ENCODE data around the gene GVQW3. TPM values are rescaled to one million over a fixed set of nuclear protein-coding genes. Genes with fewer than 3 reads are reported as not detected.
A peak's percentile ranks its signal among the peaks of the same experiment; 100 is the strongest.

The GVQW3 gene
- 2.9 and 3.6 TPM in 2 replicates for polyA plus RNA-seq (2011; rRNA removed)
- 1.1 and 1.2 TPM in 2 replicates for polyA plus RNA-seq (2012; cell fraction: cytosol; rRNA removed)
- polyA plus RNA-seq (2012; cell fraction: nucleus; rRNA removed): 2.1 and 3.0 TPM in 2 replicates
- 2.9 to 4.0 TPM (median 3.8 TPM) in 3 replicates for polyA plus RNA-seq (2017; fragmentation: RNase III; extraction: RNeasy Plus Mini Kit Qiagen cat#74134 plus additional on column Dnase treatment)
- polyA minus RNA-seq (2011; rRNA and poly(A)+ RNA removed): 3.2 and 3.8 TPM in 2 replicates

GRCh38 chr11:76380977-76381719, at the start of gene GVQW3, which contains the start of gene THAP12:
GVQW3 (plus strand) TSS chr11:76381323; CDS start chr11:76381829, 506 bp downstream.
THAP12 (minus strand) TSS chr11:76381132; CDS start chr11:76380836, 296 bp downstream.
- POLR2A ChIA-PET: no interaction called here

GRCh38 chr11:76334826-76335389, 46.2 kb upstream of the GVQW3 start:
- Histone ChIP-seq H3K9me3 (peaks cover 23% of the 10 kb centered on the region), H3K4me3 (no peak overlapping the region), H3K4me1 (no peaks in the 10 kb centered on the region), H3K27ac (no peak overlapping the region), H3K4me2 (no peak overlapping the region)
- FAIRE-seq: no peak
- CTCF ChIA-PET: interaction anchor here (1.2 kb wide), 1 partner anchor 16 kb away, joined by 3 read pairs; no protein-coding TSS in a partner anchor
- no peak for TF ChIP-seq MYC (IDR thresholded peaks at IDR 0.05; ENCODE audit: borderline replicate concordance, low read length)
- TF ChIP-seq ZFP36 (IDR thresholded peaks at IDR 0.05; ENCODE audit: borderline replicate concordance, partially characterized antibody): peak; percentile 74
- TF ChIP-seq CEBPB (IDR thresholded peaks at IDR 0.05): peak in 1 of 2 experiments; percentile 72; a peak in 2 of 4 replicates
- ATAC-seq: no peak
- no peak for DNase-seq (ENCODE audit: low read depth in 1 of 2, low spot score in 1 of 2)
- POLR2A ChIA-PET: no interaction called here
- WGBS (ENCODE audit: missing lambda C conversion rate): 90% methylated on average over 5 of the region's 5 CpGs

More at GRCh38 chr11:76380977-76381719, at the start of gene GVQW3, which contains the start of gene THAP12:
- H3K9me3 ChIP-seq: no peaks in the 10 kb centered on the region
- ATAC-seq (peak; percentile 96 to 97), FAIRE-seq (no peak), DNase-seq (ENCODE audit: low read depth in 1 of 2, low spot score in 1 of 2) (peak; percentile 98 to 99)
- peak within 1 kb of the TSS; percentile 97 for H3K4me2 ChIP-seq
- H3K4me3 ChIP-seq: peak within 1 kb of the TSS; percentile 99
- CTCF ChIA-PET: interaction anchor here (1.1 to 1.3 kb wide), 2 partner anchors 9 to 77 kb away, joined by 3 to 4 read pairs; no protein-coding TSS in a partner anchor
- peaks cover 21% of the 10 kb centered on the region for H3K4me1 ChIP-seq
- TF ChIP-seq BCL3 (IDR thresholded peaks at IDR 0.05) (peak; percentile 78; the same call in 2 of the 3 replicates), PHF8 (IDR thresholded peaks at IDR 0.05; ENCODE audit: borderline replicate concordance, low read depth) (peak; percentile 40; the same call in 1 of the 2 replicates), MYC (IDR thresholded peaks at IDR 0.05; ENCODE audit: borderline replicate concordance, low read length) (peak; percentile 64), MAZ (IDR thresholded peaks at IDR 0.05; ENCODE audit: borderline replicate concordance, low read depth, low read length) (peak; percentile 93), MAFK (IDR thresholded peaks at IDR 0.05; ENCODE audit: partially characterized antibody) (peak; percentile 83), MAX (IDR thresholded peaks at IDR 0.05) (peak; percentile 70; the same call in 1 of the 2 replicates), ZFP36 (IDR thresholded peaks at IDR 0.05; ENCODE audit: borderline replicate concordance, partially characterized antibody) (no peak), POLR2A (IDR thresholded peaks at IDR 0.05; ENCODE audit: low read length) (peak; percentile 90), CTCF (IDR thresholded peaks at IDR 0.05) (peak; percentile 42; the same call in 2 of the 3 replicates), CHD2 (IDR thresholded peaks at IDR 0.05; ENCODE audit: low read length, partially characterized antibody) (no peak), JUN (IDR thresholded peaks at IDR 0.05) (peak in 1 of 2 experiments; percentile 85; a peak in 2 of 5 replicates), HES2 (IDR thresholded peaks at IDR 0.05) (no peak), E2F6 (IDR thresholded peaks at IDR 0.05; ENCODE audit: borderline replicate concordance, low read depth) (peak; percentile 71), NR3C1 (IDR thresholded peaks at IDR 0.05) (no peak)
- WGBS (ENCODE audit: missing lambda C conversion rate): under 1% methylated on average over 34 of the region's 69 CpGs
- H3K27ac ChIP-seq: peak within 1 kb of the TSS; percentile 87 to 98
